Nephron progenitor cell (in vitro differentiated cells): ENCODE results near the gene GNG7.

ENCODE experiments used
- DNase-seq: peaks from one replicate; pipeline ENCODE4 v3.0.0; 2021
- H3K27ac Mint-ChIP-seq: 2 replicates; pipeline ENCODE4 v1.8.0; 2021; ENCODE audit warnings: mild to moderate bottlenecking, moderate library complexity, mixed read lengths
- H3K27me3 Mint-ChIP-seq: 2 replicates; pipeline ENCODE4 v1.8.0; 2021; ENCODE audit warnings: mild to moderate bottlenecking, low read depth, mixed read lengths; ENCODE audit not compliant: poor library complexity
- H3K36me3 Mint-ChIP-seq: 2 replicates; pipeline ENCODE4 v1.8.0; 2021; ENCODE audit warnings: low read depth, mixed read lengths
- H3K4me1 Mint-ChIP-seq: 2 replicates; pipeline ENCODE4 v1.8.0; 2021; ENCODE audit warnings: mixed read lengths
- H3K4me3 Mint-ChIP-seq: 2 replicates; pipeline ENCODE4 v1.8.0; 2021; ENCODE audit warnings: mild to moderate bottlenecking, moderate library complexity, mixed read lengths
- H3K9me3 Mint-ChIP-seq: 2 replicates; pipeline ENCODE4 v1.8.0; 2021; ENCODE audit warnings: mild to moderate bottlenecking, moderate library complexity, mixed read lengths
- CTCF ChIP-seq: fragments of 200-600 bp; sonication (generic); IDR thresholded peaks from 2 replicates; pipeline ENCODE4 v1.5.0; 2021; ENCODE audit warnings: antibody characterized with exemption

GNG7 gene

GRCh38 chr19:2500156-2500555 lies 202.3 kb downstream of the GNG7 start:
- Mint-ChIP-seq H3K27me3 (peaks cover 15% of the 10 kb centered on the region), H3K36me3 (no peaks in the 10 kb centered on the region), H3K4me3 (no peak overlapping the region), H3K4me1 (peaks cover 34% of the 10 kb centered on the region), H3K9me3 (no peaks in the 10 kb centered on the region), H3K27ac (no peak overlapping the region)
- TF ChIP-seq CTCF, result no peak
- no peak for DNase-seq

- Mint-ChIP-seq H3K27me3 (peaks cover 15% of the 10 kb centered on the region), H3K27ac (no peak overlapping the region), H3K9me3 (no peaks in the 10 kb centered on the region), H3K4me3 (no peak overlapping the region), H3K36me3 (no peaks in the 10 kb centered on the region), H3K4me1 (peaks cover 48% of the 10 kb centered on the region)
- DNase-seq, result no peak
- no peak for TF ChIP-seq CTCF
Measured at GRCh38 chr19:2497186-2497585, 205.3 kb downstream of the GNG7 start.

- H3K9me3 Mint-ChIP-seq, result no peaks in the 10 kb centered on the region
- DNase-seq, result no peak
- H3K27ac Mint-ChIP-seq, result no peak overlapping the region
- H3K4me1 Mint-ChIP-seq, result peaks cover 50% of the 10 kb centered on the region
- H3K27me3 Mint-ChIP-seq, result peaks cover 25% of the 10 kb centered on the region
- peak overlapping the region; percentile 76 for H3K4me3 Mint-ChIP-seq
- TF ChIP-seq CTCF, result no peak
- no peaks in the 10 kb centered on the region for H3K36me3 Mint-ChIP-seq
Measured at GRCh38 chr19:2495651-2496316, 206.7 kb downstream of the GNG7 start.

GRCh38 chr19:2495130-2495641 lies 207.3 kb downstream of the GNG7 start:
- Mint-ChIP-seq H3K9me3 (no peaks in the 10 kb centered on the region), H3K27ac (no peak overlapping the region), H3K4me1 (peaks cover 46% of the 10 kb centered on the region), H3K36me3 (no peaks in the 10 kb centered on the region), H3K27me3 (peaks cover 31% of the 10 kb centered on the region), H3K4me3 (peak overlapping the region; percentile 54)
- TF ChIP-seq CTCF, result no peak
- no peak for DNase-seq

GRCh38 chr19:2494447-2495129 lies 207.9 kb downstream of the GNG7 start:
- Mint-ChIP-seq H3K9me3 (no peaks in the 10 kb centered on the region), H3K4me3 (peak overlapping the region; percentile 78), H3K36me3 (no peaks in the 10 kb centered on the region), H3K27me3 (peaks cover 34% of the 10 kb centered on the region), H3K4me1 (peaks cover 40% of the 10 kb centered on the region), H3K27ac (peak overlapping the region; percentile 16)
- DNase-seq, result peak; percentile 67
- no peak for TF ChIP-seq CTCF
